ENCODE results near the gene CD48.
"Not testable (repeated sequence)": the region's sequence is repeated elsewhere in the genome, so short reads cannot be mapped to it uniquely, and the experiment has no call there.

Gene CD48

DNA sequence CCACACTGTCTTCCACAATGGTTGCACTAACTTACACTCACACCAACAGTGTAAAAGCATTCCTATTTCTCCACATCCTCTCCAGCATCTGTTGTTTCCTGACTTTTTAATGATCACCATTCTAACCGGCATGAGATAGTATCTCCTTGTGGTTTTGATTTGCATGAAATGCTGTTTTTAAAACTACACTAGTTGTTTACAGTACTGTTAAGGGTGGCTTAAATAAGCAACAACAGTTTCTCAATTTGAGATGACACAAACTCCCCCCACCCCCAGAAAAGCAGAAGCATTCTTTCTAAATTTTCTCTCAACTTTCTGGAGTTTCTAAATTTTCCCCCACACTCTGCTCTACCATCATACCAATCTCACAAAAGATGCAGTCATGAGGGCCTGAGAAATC is 20.4 kb upstream of the CD48 start:
- DNase-seq, result no peak
- Histone ChIP-seq H3K56ac (ENCODE audit: low read length) (no peak overlapping the region), H3K4ac (ENCODE audit: low read depth, low read length) (no peak overlapping the region), H3K36me3 (ENCODE audit: control insufficient read depth, insufficient read depth, low read length) (no peaks in the 10 kb centered on the region), H4K8ac (ENCODE audit: low read depth, low read length) (no peak overlapping the region), H3K79me1 (ENCODE audit: low read length) (no peaks in the 10 kb centered on the region), H2BK120ac (ENCODE audit: low read depth, low read length) (no peak overlapping the region), H3K18ac (ENCODE audit: low read length) (no peak overlapping the region), H3K9ac (ENCODE audit: low read length) (no peak overlapping the region), H3K4me1 (ENCODE audit: control insufficient read depth, low read depth, low read length) (no peaks in the 10 kb centered on the region), H3K4me3 (ENCODE audit: low read length) (no peak overlapping the region), H2BK5ac (ENCODE audit: low read length) (no peak overlapping the region), H2AK5ac (ENCODE audit: low read length) (no peak overlapping the region), H3K23ac (ENCODE audit: low read length) (no peak overlapping the region), H4K5ac (ENCODE audit: low read length) (no peak overlapping the region), H2BK15ac (replicated peaks; ENCODE audit: low read depth) (no peak overlapping the region), H3K4me2 (ENCODE audit: low read length) (no peak overlapping the region), H3K27ac (ENCODE audit: low read depth, low read length) (no peak overlapping the region), H3K79me2 (ENCODE audit: control insufficient read depth, insufficient read depth, low read length) (no peaks in the 10 kb centered on the region), H3K27me3 (ENCODE audit: insufficient read depth, low read length, poor library complexity) (no peaks in the 10 kb centered on the region)
- no CpG with 5 or more reads among the region's 1 CpG for WGBS (ENCODE audit: extremely low coverage, insufficient coverage, low lambda C conversion rate)

DNA sequence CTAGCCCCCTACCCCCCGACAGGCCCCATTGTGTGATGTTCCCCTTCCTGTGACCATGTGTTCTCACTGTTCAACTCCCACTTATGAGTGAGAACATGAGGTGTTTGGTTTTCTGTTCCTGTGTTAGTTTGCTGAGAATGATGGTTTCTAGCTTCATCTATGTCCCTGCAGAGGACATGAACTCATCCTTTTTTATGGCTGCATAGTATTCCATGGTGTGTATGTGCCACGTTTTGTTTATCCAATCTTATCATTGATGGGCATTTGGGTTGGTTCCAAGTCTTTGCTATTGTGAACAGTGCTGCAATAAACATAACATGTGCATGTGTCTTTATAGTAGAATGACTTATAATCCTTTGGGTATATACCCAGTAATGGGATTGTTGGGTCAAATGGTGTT is 19.9 kb upstream of the CD48 start:
- H4K8ac ChIP-seq (ENCODE audit: low read depth, low read length); H3K36me3 ChIP-seq (ENCODE audit: control insufficient read depth, insufficient read depth, low read length); H3K4me3 ChIP-seq (ENCODE audit: low read length); H3K4ac ChIP-seq (ENCODE audit: low read depth, low read length); DNase-seq; H3K18ac ChIP-seq (ENCODE audit: low read length); H3K79me2 ChIP-seq (ENCODE audit: control insufficient read depth, insufficient read depth, low read length); H2AK5ac ChIP-seq (ENCODE audit: low read length); H3K56ac ChIP-seq (ENCODE audit: low read length); H3K4me1 ChIP-seq (ENCODE audit: control insufficient read depth, low read depth, low read length); H3K27me3 ChIP-seq (ENCODE audit: insufficient read depth, low read length, poor library complexity); H2BK5ac ChIP-seq (ENCODE audit: low read length); H3K27ac ChIP-seq (ENCODE audit: low read depth, low read length); H3K23ac ChIP-seq (ENCODE audit: low read length); H2BK15ac ChIP-seq (replicated peaks; ENCODE audit: low read depth); H3K4me2 ChIP-seq (ENCODE audit: low read length); H3K79me1 ChIP-seq (ENCODE audit: low read length); H2BK120ac ChIP-seq (ENCODE audit: low read depth, low read length); H4K5ac ChIP-seq (ENCODE audit: low read length); H3K9ac ChIP-seq (ENCODE audit: low read length): not testable (repeated sequence)
- no CpG with 5 or more reads among the region's 2 CpGs for WGBS (ENCODE audit: extremely low coverage, insufficient coverage, low lambda C conversion rate)

DNA sequence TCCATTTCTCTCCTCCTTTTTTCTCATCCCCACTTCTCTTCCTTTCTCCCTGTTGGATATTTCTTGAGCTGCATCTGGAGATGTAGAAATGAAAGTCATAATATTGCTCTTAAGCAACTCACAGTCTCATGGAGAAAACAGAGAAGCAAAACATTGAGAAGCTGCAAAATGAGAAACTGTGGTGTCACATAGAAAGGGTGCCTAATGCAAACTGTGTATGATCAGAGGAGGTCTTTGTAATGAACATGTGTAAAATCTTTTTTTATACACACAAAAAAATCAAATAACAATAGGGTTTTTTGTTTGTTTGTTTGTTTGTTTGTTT is 15.7 kb upstream of the CD48 start:
- no peaks in the 10 kb centered on the region for H3K79me2 ChIP-seq (ENCODE audit: control insufficient read depth, insufficient read depth, low read length)
- H3K4ac ChIP-seq (ENCODE audit: low read depth, low read length), result no peak overlapping the region
- no peak overlapping the region for H2BK5ac ChIP-seq (ENCODE audit: low read length)
- H3K4me3 ChIP-seq (ENCODE audit: low read length), result no peak overlapping the region
- H3K4me1 ChIP-seq (ENCODE audit: control insufficient read depth, low read depth, low read length), result peaks cover 5% of the 10 kb centered on the region
- H3K27me3 ChIP-seq (ENCODE audit: insufficient read depth, low read length, poor library complexity), result no peaks in the 10 kb centered on the region
- DNase-seq, result no peak
- H4K5ac ChIP-seq (ENCODE audit: low read length), result no peak overlapping the region
- H3K79me1 ChIP-seq (ENCODE audit: low read length), result no peaks in the 10 kb centered on the region
- H3K27ac ChIP-seq (ENCODE audit: low read depth, low read length), result no peak overlapping the region
- no peak overlapping the region for H3K18ac ChIP-seq (ENCODE audit: low read length)
- no peak overlapping the region for H2BK120ac ChIP-seq (ENCODE audit: low read depth, low read length)
- peak overlapping the region; percentile 8 for H3K56ac ChIP-seq (ENCODE audit: low read length)
- H4K8ac ChIP-seq (ENCODE audit: low read depth, low read length), result peak overlapping the region; percentile 66
- no peak overlapping the region for H2AK5ac ChIP-seq (ENCODE audit: low read length)
- no peaks in the 10 kb centered on the region for H3K36me3 ChIP-seq (ENCODE audit: control insufficient read depth, insufficient read depth, low read length)
- no peak overlapping the region for H2BK15ac ChIP-seq (replicated peaks; ENCODE audit: low read depth)
- H3K9ac ChIP-seq (ENCODE audit: low read length), result no peak overlapping the region
- no peak overlapping the region for H3K4me2 ChIP-seq (ENCODE audit: low read length)
- H3K23ac ChIP-seq (ENCODE audit: low read length), result no peak overlapping the region

GRCh38 chr1:160726498-160727315 is 15.1 kb upstream of the CD48 start:
- peaks cover 5% of the 10 kb centered on the region for H3K4me1 ChIP-seq (ENCODE audit: control insufficient read depth, low read depth, low read length)
- no peak overlapping the region for H3K23ac ChIP-seq (ENCODE audit: low read length)
- H3K4me2 ChIP-seq (ENCODE audit: low read length), result no peak overlapping the region
- no CpG with 5 or more reads among the region's 8 CpGs for WGBS (ENCODE audit: extremely low coverage, insufficient coverage, low lambda C conversion rate)
- H2BK5ac ChIP-seq (ENCODE audit: low read length), result peak overlapping the region; percentile 21
- H3K4me3 ChIP-seq (ENCODE audit: low read length), result no peak overlapping the region
- H3K56ac ChIP-seq (ENCODE audit: low read length), result peak overlapping the region; percentile 42
- peak overlapping the region; percentile 28 for H3K9ac ChIP-seq (ENCODE audit: low read length)
- peak overlapping the region; percentile 78 for H4K8ac ChIP-seq (ENCODE audit: low read depth, low read length)
- H4K5ac ChIP-seq (ENCODE audit: low read length), result peak overlapping the region; percentile 77
- H2BK15ac ChIP-seq (replicated peaks; ENCODE audit: low read depth), result no peak overlapping the region
- H2AK5ac ChIP-seq (ENCODE audit: low read length), result no peak overlapping the region
- H3K27me3 ChIP-seq (ENCODE audit: insufficient read depth, low read length, poor library complexity), result no peaks in the 10 kb centered on the region
- H3K4ac ChIP-seq (ENCODE audit: low read depth, low read length), result peak overlapping the region; percentile 18
- no peak overlapping the region for H2BK120ac ChIP-seq (ENCODE audit: low read depth, low read length)
- H3K36me3 ChIP-seq (ENCODE audit: control insufficient read depth, insufficient read depth, low read length), result no peaks in the 10 kb centered on the region
- H3K79me2 ChIP-seq (ENCODE audit: control insufficient read depth, insufficient read depth, low read length), result no peaks in the 10 kb centered on the region
- no peaks in the 10 kb centered on the region for H3K79me1 ChIP-seq (ENCODE audit: low read length)
- peak; percentile 97 for DNase-seq
- H3K18ac ChIP-seq (ENCODE audit: low read length), result no peak overlapping the region
- peak overlapping the region; percentile 57 for H3K27ac ChIP-seq (ENCODE audit: low read depth, low read length)

- H2BK15ac ChIP-seq (replicated peaks; ENCODE audit: low read depth), result no peak overlapping the region
- no peaks in the 10 kb centered on the region for H3K79me1 ChIP-seq (ENCODE audit: low read length)
- peak overlapping the region; percentile 50 for H3K27ac ChIP-seq (ENCODE audit: low read depth, low read length)
- no peak overlapping the region for H3K23ac ChIP-seq (ENCODE audit: low read length)
- H2AK5ac ChIP-seq (ENCODE audit: low read length), result no peak overlapping the region
- H3K27me3 ChIP-seq (ENCODE audit: insufficient read depth, low read length, poor library complexity), result no peaks in the 10 kb centered on the region
- H4K5ac ChIP-seq (ENCODE audit: low read length), result no peak overlapping the region
- H2BK120ac ChIP-seq (ENCODE audit: low read depth, low read length), result peak overlapping the region; percentile 82
- peak overlapping the region; percentile 13 for H2BK5ac ChIP-seq (ENCODE audit: low read length)
- H3K4me3 ChIP-seq (ENCODE audit: low read length), result no peak overlapping the region
- peak overlapping the region; percentile 58 for H3K56ac ChIP-seq (ENCODE audit: low read length)
- H4K8ac ChIP-seq (ENCODE audit: low read depth, low read length), result no peak overlapping the region
- no peaks in the 10 kb centered on the region for H3K36me3 ChIP-seq (ENCODE audit: control insufficient read depth, insufficient read depth, low read length)
- no peak overlapping the region for H3K4me2 ChIP-seq (ENCODE audit: low read length)
- peak overlapping the region; percentile 88 for H3K4ac ChIP-seq (ENCODE audit: low read depth, low read length)
- peak overlapping the region; percentile 85 for H3K18ac ChIP-seq (ENCODE audit: low read length)
- H3K4me1 ChIP-seq (ENCODE audit: control insufficient read depth, low read depth, low read length), result peaks cover 5% of the 10 kb centered on the region
- no peak overlapping the region for H3K9ac ChIP-seq (ENCODE audit: low read length)
- H3K79me2 ChIP-seq (ENCODE audit: control insufficient read depth, insufficient read depth, low read length), result no peaks in the 10 kb centered on the region
- no CpG with 5 or more reads among the region's 3 CpGs for WGBS (ENCODE audit: extremely low coverage, insufficient coverage, low lambda C conversion rate)
- no peak for DNase-seq
Observed at GRCh38 chr1:160726114-160726497, 14.5 kb upstream of the CD48 start.
